ENCODE results near the gene CFLAR. TPM values are rescaled to one million over a fixed set of nuclear protein-coding genes. Genes with fewer than 3 reads are reported as not detected.
"Not testable (repeated sequence)": the region's sequence is repeated elsewhere in the genome, so short reads cannot be mapped to it uniquely, and the experiment has no call there.

Gene CFLAR
- total RNA-seq, 1 donor from 2014 or later = 62.6 TPM

GRCh38 chr2:201128933-201129505 lies 13.1 kb downstream of the CFLAR start:
- Histone ChIP-seq H3K9me3 (ENCODE audit: control insufficient read depth in 3 of 3, low read length in 3 of 3) (no peaks in the 10 kb centered on the region), H3K4me1 (ENCODE audit: control insufficient read depth in 3 of 3, insufficient read depth in 3 of 3, low read length in 3 of 3) (peaks cover 66 to 73% (median 73%) of the 10 kb centered on the region in 3 donors), H3K4me3 (ENCODE audit: low read length in 3 of 3) (peak overlapping the region in 2 of 3 donors; percentile 45 to 56), H3K27me3 (ENCODE audit: control insufficient read depth in 3 of 3, insufficient read depth in 3 of 3, low read length in 3 of 3) (no peaks in the 10 kb centered on the region), H3K36me3 (ENCODE audit: control insufficient read depth in 3 of 3, insufficient read depth in 3 of 3, low read length in 3 of 3) (peaks cover 4 to 14% (median 13%) of the 10 kb centered on the region in 3 donors), H3K27ac (ENCODE audit: low read depth, low read length) (peak overlapping the region; percentile 98), H3K9ac (ENCODE audit: low read depth in 1 of 3, low read length in 3 of 3) (peak overlapping the region in 2 of 3 donors; percentile 13 to 25)

- Histone ChIP-seq H3K27me3 (ENCODE audit: control insufficient read depth in 3 of 3, insufficient read depth in 3 of 3, low read length in 3 of 3) (no peaks in the 10 kb centered on the region), H3K27ac (ENCODE audit: low read depth, low read length) (peak overlapping the region; percentile 71), H3K9me3 (ENCODE audit: control insufficient read depth in 3 of 3, low read length in 3 of 3) (no peaks in the 10 kb centered on the region), H3K36me3 (ENCODE audit: control insufficient read depth in 3 of 3, insufficient read depth in 3 of 3, low read length in 3 of 3) (peaks cover 9 to 19% (median 18%) of the 10 kb centered on the region in 3 donors), H3K4me3 (ENCODE audit: low read length in 3 of 3) (peak overlapping the region in 2 of 3 donors; percentile 2 to 23), H3K9ac (ENCODE audit: low read depth in 1 of 3, low read length in 3 of 3) (peak overlapping the region; percentile 14 to 47 (median 34)), H3K4me1 (ENCODE audit: control insufficient read depth in 3 of 3, insufficient read depth in 3 of 3, low read length in 3 of 3) (peaks cover 51 to 63% (median 62%) of the 10 kb centered on the region in 3 donors)
Observed at GRCh38 chr2:201130524-201131186, 14.7 kb downstream of the CFLAR start.

- Histone ChIP-seq H3K27ac (ENCODE audit: low read depth, low read length) (peak overlapping the region; percentile 26), H3K4me1 (ENCODE audit: control insufficient read depth in 3 of 3, insufficient read depth in 3 of 3, low read length in 3 of 3) (peaks cover 34 to 61% (median 54%) of the 10 kb centered on the region in 3 donors), H3K9ac (ENCODE audit: low read depth in 1 of 3, low read length in 3 of 3) (no peak overlapping the region), H3K9me3 (ENCODE audit: control insufficient read depth in 3 of 3, low read length in 3 of 3) (no peaks in the 10 kb centered on the region), H3K27me3 (ENCODE audit: control insufficient read depth in 3 of 3, insufficient read depth in 3 of 3, low read length in 3 of 3) (no peaks in the 10 kb centered on the region), H3K4me3 (ENCODE audit: low read length in 3 of 3) (no peak overlapping the region), H3K36me3 (ENCODE audit: control insufficient read depth in 3 of 3, insufficient read depth in 3 of 3, low read length in 3 of 3) (peaks cover 25 to 37% (median 37%) of the 10 kb centered on the region in 3 donors)
Observed at GRCh38 chr2:201132518-201132917, 16.6 kb downstream of the CFLAR start.

- Histone ChIP-seq H3K27me3 (ENCODE audit: control insufficient read depth in 3 of 3, insufficient read depth in 3 of 3, low read length in 3 of 3) (no peaks in the 10 kb centered on the region), H3K9ac (ENCODE audit: low read depth in 1 of 3, low read length in 3 of 3) (peak overlapping the region in 1 of 3 donors; percentile 18), H3K27ac (ENCODE audit: low read depth, low read length) (peak overlapping the region; percentile 54), H3K4me1 (ENCODE audit: control insufficient read depth in 3 of 3, insufficient read depth in 3 of 3, low read length in 3 of 3) (peaks cover 17 to 56% (median 37%) of the 10 kb centered on the region in 3 donors), H3K4me3 (ENCODE audit: low read length in 3 of 3) (no peak overlapping the region), H3K9me3 (ENCODE audit: control insufficient read depth in 3 of 3, low read length in 3 of 3) (no peaks in the 10 kb centered on the region), H3K36me3 (ENCODE audit: control insufficient read depth in 3 of 3, insufficient read depth in 3 of 3, low read length in 3 of 3) (peaks cover 38 to 52% (median 51%) of the 10 kb centered on the region in 3 donors)
Observed at GRCh38 chr2:201135386-201135785, 19.4 kb downstream of the CFLAR start.

- H3K27me3 ChIP-seq (ENCODE audit: control insufficient read depth in 3 of 3, insufficient read depth in 3 of 3, low read length in 3 of 3) = no peaks in the 10 kb centered on the region
- H3K27ac ChIP-seq (ENCODE audit: low read depth, low read length) = peak overlapping the region; percentile 12
- peaks cover 4 to 44% (median 23%) of the 10 kb centered on the region in 3 donors for H3K4me1 ChIP-seq (ENCODE audit: control insufficient read depth in 3 of 3, insufficient read depth in 3 of 3, low read length in 3 of 3)
- H3K9me3 ChIP-seq (ENCODE audit: control insufficient read depth in 3 of 3, low read length in 3 of 3) = no peaks in the 10 kb centered on the region
- no peak overlapping the region for H3K9ac ChIP-seq (ENCODE audit: low read depth in 1 of 3, low read length in 3 of 3)
- peaks cover 38 to 59% (median 57%) of the 10 kb centered on the region in 3 donors for H3K36me3 ChIP-seq (ENCODE audit: control insufficient read depth in 3 of 3, insufficient read depth in 3 of 3, low read length in 3 of 3)
- no peak overlapping the region for H3K4me3 ChIP-seq (ENCODE audit: low read length in 3 of 3)
Observed at GRCh38 chr2:201136889-201137321, 20.9 kb downstream of the CFLAR start.

DNA sequence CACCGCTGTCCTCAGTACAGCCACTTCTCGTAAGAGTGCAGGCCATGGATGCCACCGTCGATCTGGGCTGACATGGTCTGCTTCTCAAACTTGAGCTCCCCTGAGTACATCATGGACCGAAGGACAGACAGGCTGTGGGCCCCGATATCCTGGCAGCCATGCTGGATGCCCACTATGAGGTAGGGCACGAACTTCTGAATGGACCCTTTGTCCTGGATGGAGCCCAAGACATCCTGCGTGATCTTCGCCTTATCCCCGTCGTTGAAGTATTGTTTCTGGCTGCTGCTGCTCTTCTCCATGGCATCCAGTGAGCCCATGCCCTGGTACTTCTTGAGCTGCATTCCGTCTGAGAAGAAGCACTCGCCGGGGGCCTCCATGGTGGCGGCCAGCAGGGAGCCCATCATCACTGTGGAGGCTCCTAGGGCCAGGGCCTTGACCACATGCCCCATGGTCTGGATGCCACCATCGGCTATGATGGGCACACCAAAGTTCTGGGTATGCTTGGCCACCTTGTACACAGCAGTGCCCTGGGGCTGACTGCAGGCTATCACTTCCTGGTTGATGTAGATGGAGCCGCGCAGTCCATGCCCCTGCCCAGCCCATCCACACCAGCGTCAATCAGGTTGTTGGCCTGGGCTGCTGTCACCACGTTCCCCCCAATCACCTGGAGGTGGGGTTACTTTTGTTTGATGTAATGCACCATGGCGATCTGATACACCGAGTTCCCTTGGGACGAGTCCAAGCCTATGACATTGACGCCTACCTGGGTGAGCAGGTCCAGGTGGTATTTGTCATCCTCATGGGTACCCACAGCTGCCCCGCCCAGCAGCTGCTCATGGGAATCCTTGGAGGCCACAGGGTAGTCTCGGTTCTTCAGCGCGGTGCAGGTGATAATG lies 21.8 kb downstream of the CFLAR start:
- no peaks in the 10 kb centered on the region for H3K27me3 ChIP-seq (ENCODE audit: control insufficient read depth in 3 of 3, insufficient read depth in 3 of 3, low read length in 3 of 3)
- H3K27ac ChIP-seq (ENCODE audit: low read depth, low read length) = no peak overlapping the region
- H3K4me1 ChIP-seq (ENCODE audit: control insufficient read depth in 3 of 3, insufficient read depth in 3 of 3, low read length in 3 of 3) = peaks cover 3 to 37% (median 19%) of the 10 kb centered on the region in 3 donors
- no peaks in the 10 kb centered on the region for H3K9me3 ChIP-seq (ENCODE audit: control insufficient read depth in 3 of 3, low read length in 3 of 3)
- peaks cover 38 to 56% (median 56%) of the 10 kb centered on the region in 3 donors for H3K36me3 ChIP-seq (ENCODE audit: control insufficient read depth in 3 of 3, insufficient read depth in 3 of 3, low read length in 3 of 3)
- no peak overlapping the region for H3K4me3 ChIP-seq (ENCODE audit: low read length in 3 of 3)
- no peak overlapping the region for H3K9ac ChIP-seq (ENCODE audit: low read depth in 1 of 3, low read length in 3 of 3)

- no peak overlapping the region for H3K27ac ChIP-seq (ENCODE audit: low read depth, low read length)
- no peaks in the 10 kb centered on the region for H3K27me3 ChIP-seq (ENCODE audit: control insufficient read depth in 3 of 3, insufficient read depth in 3 of 3, low read length in 3 of 3)
- peaks cover 0 to 30% (median 15%) of the 10 kb centered on the region in 3 donors for H3K4me1 ChIP-seq (ENCODE audit: control insufficient read depth in 3 of 3, insufficient read depth in 3 of 3, low read length in 3 of 3)
- H3K9ac ChIP-seq (ENCODE audit: low read depth in 1 of 3, low read length in 3 of 3) = no peak overlapping the region
- no peaks in the 10 kb centered on the region for H3K9me3 ChIP-seq (ENCODE audit: control insufficient read depth in 3 of 3, low read length in 3 of 3)
- H3K4me3 ChIP-seq (ENCODE audit: low read length in 3 of 3) = no peak overlapping the region
- peaks cover 33 to 52% (median 49%) of the 10 kb centered on the region in 3 donors for H3K36me3 ChIP-seq (ENCODE audit: control insufficient read depth in 3 of 3, insufficient read depth in 3 of 3, low read length in 3 of 3)
Observed at GRCh38 chr2:201138401-201138970, 22.5 kb downstream of the CFLAR start.

DNA sequence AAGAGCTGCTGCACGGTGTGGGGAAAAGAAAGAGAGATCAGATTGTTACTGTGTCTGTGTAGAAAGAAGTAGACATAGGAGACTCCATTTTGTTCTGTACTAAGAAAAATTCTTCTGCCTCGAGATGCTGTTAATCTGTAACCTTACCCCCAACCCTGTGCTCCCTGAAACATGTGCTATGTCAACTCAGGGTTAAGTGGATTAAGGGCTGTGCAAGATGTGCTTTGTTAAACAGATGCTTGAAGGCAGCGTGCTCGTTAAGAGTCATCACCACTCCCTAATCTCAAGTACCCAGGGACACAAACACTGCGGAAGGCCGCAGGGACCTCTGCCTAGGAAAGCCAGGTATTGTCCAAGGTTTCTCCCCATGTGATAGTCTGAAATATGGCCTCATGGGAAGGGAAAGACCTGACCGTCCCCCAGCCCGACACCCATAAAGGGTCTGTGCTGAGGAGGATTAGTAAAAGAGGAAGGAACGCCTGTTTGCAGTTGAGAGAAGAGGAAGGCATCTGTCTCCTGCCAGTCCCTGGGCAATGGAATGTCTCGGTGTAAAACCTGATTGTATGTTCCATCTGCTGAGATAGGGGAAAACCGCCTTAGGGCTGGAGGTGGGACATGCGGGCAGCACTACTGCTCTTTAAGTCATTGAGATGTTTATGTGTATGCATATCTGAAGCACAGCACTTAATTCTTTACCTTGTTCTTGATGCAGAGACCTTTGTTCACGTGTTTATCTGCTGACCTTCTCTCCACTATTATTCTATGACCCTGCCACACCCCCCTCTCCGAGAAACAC lies 23.2 kb downstream of the CFLAR start:
- not testable (repeated sequence) for H3K9ac ChIP-seq (ENCODE audit: low read depth in 1 of 3, low read length in 3 of 3); H3K27ac ChIP-seq (ENCODE audit: low read depth, low read length); H3K27me3 ChIP-seq (ENCODE audit: control insufficient read depth in 3 of 3, insufficient read depth in 3 of 3, low read length in 3 of 3); H3K9me3 ChIP-seq (ENCODE audit: control insufficient read depth in 3 of 3, low read length in 3 of 3); H3K4me3 ChIP-seq (ENCODE audit: low read length in 3 of 3)
- Histone ChIP-seq H3K4me1 (ENCODE audit: control insufficient read depth in 3 of 3, insufficient read depth in 3 of 3, low read length in 3 of 3) (peaks cover 3 to 33% (median 19%) of the 10 kb centered on the region in 3 donors), H3K36me3 (ENCODE audit: control insufficient read depth in 3 of 3, insufficient read depth in 3 of 3, low read length in 3 of 3) (peaks cover 33 to 55% (median 49%) of the 10 kb centered on the region in 3 donors)

Measured in skeletal muscle tissue (tissue), 4 donors.